Activated T-helper 2 cell treated with anti-CD3 and anti-CD28 coated beads, Interferon-gamma antibody, Interleukin-2, Interleukin-4, amounts not matched to agents 10 μg/mL and 5 μg/mL and 100 μg/mL, durations not matched to agents 14 hours and 24 hours and 36 hours (primary cell): ENCODE measurements around the gene TCF12. TPM values are rescaled to one million over a fixed set of nuclear protein-coding genes. Genes with fewer than 3 reads are reported as not detected.

Experiments
- DNase-seq: peaks from one replicate; pipeline ENCODE4 v3.0.0; 2021; ENCODE audit warnings: low spot score
- H3K27ac Mint-ChIP-seq: one replicate; pipeline ENCODE4 v1.8.0; 2021; ENCODE audit warnings: mixed read lengths
- H3K27me3 Mint-ChIP-seq: one replicate; pipeline ENCODE4 v1.8.0; 2021; ENCODE audit warnings: low read depth, mixed read lengths
- H3K36me3 Mint-ChIP-seq: one replicate; pipeline ENCODE4 v1.8.0; 2021; ENCODE audit warnings: low read depth, mixed read lengths
- H3K4me1 Mint-ChIP-seq: one replicate; pipeline ENCODE4 v1.8.0; 2021; ENCODE audit warnings: low read depth, mixed read lengths
- H3K4me3 Mint-ChIP-seq: one replicate; pipeline ENCODE4 v1.8.0; 2021; ENCODE audit warnings: low read depth, mild to moderate bottlenecking, moderate library complexity, mixed read lengths
- H3K9me3 Mint-ChIP-seq: one replicate; pipeline ENCODE4 v1.8.0; 2021; ENCODE audit warnings: mixed read lengths
- intact Hi-C: fragments of 100-400 bp; cut with micrococcal nuclease; formaldehyde crosslinking; loops from one replicate; pipeline ENCODE4 v1.15.1; 2023
- total RNA-seq: library from RNA; stranded (reverse); gene quantifications from 2 replicates; pipeline ENCODE4 v1.2.3, GENCODE V29; 2022

TCF12 gene
- total RNA-seq, 1 donor from 2014 or later = 70.7 TPM

- Mint-ChIP-seq H3K4me3 (no peak overlapping the region), H3K27me3 (no peaks in the 10 kb centered on the region), H3K27ac (no peak overlapping the region), H3K4me1 (no peaks in the 10 kb centered on the region), H3K36me3 (peaks cover 14% of the 10 kb centered on the region), H3K9me3 (no peaks in the 10 kb centered on the region)
- intact Hi-C loops = no loop called here
- no peak for DNase-seq
Measured at GRCh38 chr15:57184502-57184901, 266.1 kb downstream of the TCF12 start.

GRCh38 chr15:57185507-57186074 is 267.1 kb downstream of the TCF12 start:
- Mint-ChIP-seq H3K9me3 (no peaks in the 10 kb centered on the region), H3K27ac (no peak overlapping the region), H3K27me3 (no peaks in the 10 kb centered on the region), H3K4me3 (no peak overlapping the region), H3K36me3 (peaks cover 14% of the 10 kb centered on the region), H3K4me1 (no peaks in the 10 kb centered on the region)
- intact Hi-C loops = no loop called here
- no peak for DNase-seq

GRCh38 chr15:57189466-57189865 is 271.0 kb downstream of the TCF12 start:
- Mint-ChIP-seq H3K27me3 (no peaks in the 10 kb centered on the region), H3K36me3 (peaks cover 22% of the 10 kb centered on the region), H3K4me3 (no peak overlapping the region), H3K27ac (no peak overlapping the region), H3K4me1 (no peaks in the 10 kb centered on the region), H3K9me3 (no peaks in the 10 kb centered on the region)
- DNase-seq = no peak
- intact Hi-C loops = no loop called here

GRCh38 chr15:57190208-57190607 is 271.8 kb downstream of the TCF12 start:
- Mint-ChIP-seq H3K27ac (no peak overlapping the region), H3K9me3 (no peaks in the 10 kb centered on the region), H3K27me3 (no peaks in the 10 kb centered on the region), H3K36me3 (peaks cover 20% of the 10 kb centered on the region), H3K4me3 (no peak overlapping the region), H3K4me1 (no peaks in the 10 kb centered on the region)
- intact Hi-C loops = no loop called here
- DNase-seq = no peak

- no peak overlapping the region for H3K4me3 Mint-ChIP-seq
- peaks cover 15% of the 10 kb centered on the region for H3K36me3 Mint-ChIP-seq
- DNase-seq = no peak
- no peak overlapping the region for H3K27ac Mint-ChIP-seq
- no peaks in the 10 kb centered on the region for H3K27me3 Mint-ChIP-seq
- intact Hi-C loops = no loop called here
- no peaks in the 10 kb centered on the region for H3K4me1 Mint-ChIP-seq
- no peaks in the 10 kb centered on the region for H3K9me3 Mint-ChIP-seq
Measured at GRCh38 chr15:57193161-57193560, 274.7 kb downstream of the TCF12 start.

- H3K36me3 Mint-ChIP-seq = peaks cover 15% of the 10 kb centered on the region
- H3K4me3 Mint-ChIP-seq = no peak overlapping the region
- H3K27me3 Mint-ChIP-seq = no peaks in the 10 kb centered on the region
- no peak for DNase-seq
- H3K4me1 Mint-ChIP-seq = no peaks in the 10 kb centered on the region
- no peaks in the 10 kb centered on the region for H3K9me3 Mint-ChIP-seq
- intact Hi-C loops = no loop called here
- H3K27ac Mint-ChIP-seq = no peak overlapping the region
Measured at GRCh38 chr15:57195326-57195725, 276.9 kb downstream of the TCF12 start.

- Mint-ChIP-seq H3K27ac (no peak overlapping the region), H3K36me3 (peaks cover 15% of the 10 kb centered on the region), H3K27me3 (no peaks in the 10 kb centered on the region), H3K9me3 (no peaks in the 10 kb centered on the region), H3K4me1 (peaks cover 9% of the 10 kb centered on the region), H3K4me3 (no peak overlapping the region)
- intact Hi-C loops = no loop called here
- no peak for DNase-seq
Measured at GRCh38 chr15:57196865-57197264, 278.4 kb downstream of the TCF12 start.

- Mint-ChIP-seq H3K27me3 (no peaks in the 10 kb centered on the region), H3K36me3 (peaks cover 11% of the 10 kb centered on the region), H3K4me1 (peaks cover 11% of the 10 kb centered on the region), H3K4me3 (no peak overlapping the region), H3K9me3 (no peaks in the 10 kb centered on the region), H3K27ac (no peak overlapping the region)
- intact Hi-C loops = no loop called here
- DNase-seq = no peak
Measured at GRCh38 chr15:57198131-57198530, 279.7 kb downstream of the TCF12 start.

GRCh38 chr15:57198654-57199291 is 280.3 kb downstream of the TCF12 start:
- Mint-ChIP-seq H3K4me1 (peaks cover 11% of the 10 kb centered on the region), H3K27me3 (no peaks in the 10 kb centered on the region), H3K4me3 (no peak overlapping the region), H3K27ac (no peak overlapping the region), H3K9me3 (no peaks in the 10 kb centered on the region), H3K36me3 (peaks cover 9% of the 10 kb centered on the region)
- intact Hi-C loops = no loop called here
- DNase-seq = no peak

- H3K9me3 Mint-ChIP-seq = no peaks in the 10 kb centered on the region
- intact Hi-C loops = no loop called here
- H3K27me3 Mint-ChIP-seq = no peaks in the 10 kb centered on the region
- no peak for DNase-seq
- H3K4me1 Mint-ChIP-seq = peaks cover 11% of the 10 kb centered on the region
- no peak overlapping the region for H3K4me3 Mint-ChIP-seq
- H3K27ac Mint-ChIP-seq = no peak overlapping the region
- peaks cover 7% of the 10 kb centered on the region for H3K36me3 Mint-ChIP-seq
Measured at GRCh38 chr15:57201578-57201977, 283.1 kb downstream of the TCF12 start.

GRCh38 chr15:57203906-57204305 is 285.5 kb downstream of the TCF12 start:
- H3K4me3 Mint-ChIP-seq = no peak overlapping the region
- no peaks in the 10 kb centered on the region for H3K36me3 Mint-ChIP-seq
- DNase-seq = no peak
- no peaks in the 10 kb centered on the region for H3K9me3 Mint-ChIP-seq
- H3K4me1 Mint-ChIP-seq = peaks cover 11% of the 10 kb centered on the region
- H3K27ac Mint-ChIP-seq = no peak overlapping the region
- intact Hi-C loops = no loop called here
- H3K27me3 Mint-ChIP-seq = no peaks in the 10 kb centered on the region

GRCh38 chr15:57205027-57205855 is 286.8 kb downstream of the TCF12 start:
- intact Hi-C loops = no loop called here
- no peaks in the 10 kb centered on the region for H3K27me3 Mint-ChIP-seq
- no peak overlapping the region for H3K27ac Mint-ChIP-seq
- peaks cover 11% of the 10 kb centered on the region for H3K4me1 Mint-ChIP-seq
- DNase-seq = no peak
- H3K4me3 Mint-ChIP-seq = no peak overlapping the region
- no peaks in the 10 kb centered on the region for H3K9me3 Mint-ChIP-seq
- no peaks in the 10 kb centered on the region for H3K36me3 Mint-ChIP-seq

- Mint-ChIP-seq H3K9me3 (no peaks in the 10 kb centered on the region), H3K27me3 (no peaks in the 10 kb centered on the region), H3K4me3 (no peak overlapping the region), H3K36me3 (no peaks in the 10 kb centered on the region), H3K27ac (no peak overlapping the region), H3K4me1 (peaks cover 10% of the 10 kb centered on the region)
- intact Hi-C loops = no loop called here
- no peak for DNase-seq
Measured at GRCh38 chr15:57205996-57206395, 287.6 kb downstream of the TCF12 start.
